ENCODE measurements around the gene SLC8B1. TPM values are rescaled to one million over a fixed set of nuclear protein-coding genes. Genes with fewer than 3 reads are reported as not detected.

The SLC8B1 gene
- total RNA-seq, 1 experiment from 2014 or later: 30.9 TPM

- DNase-seq (ENCODE audit: low read depth, low spot score) (no peak), ATAC-seq (no peak)
- no TSS peak for BruUV-seq (replicated peaks)
- Histone ChIP-seq H3K79me2 (ENCODE audit: insufficient read depth, low read length) (no peaks in the 10 kb centered on the region), H4K20me1 (ENCODE audit: insufficient read depth) (no peaks in the 10 kb centered on the region), H3K36me3 (ENCODE audit: control insufficient read depth in 1 of 2, insufficient read depth in 2 of 2, low read length in 2 of 2) (0 out of 4 replicates have a peak, but pooled peaks cover 0 to 3% of the 10 kb centered on the region in 2 experiments), H2AFZ (ENCODE audit: low read depth, low read length, poor library complexity, severe bottlenecking) (no peak overlapping the region), H3K4me2 (ENCODE audit: low read length) (no peak overlapping the region), H3K4me1 (ENCODE audit: control insufficient read depth in 1 of 2, insufficient read depth in 2 of 2, low read length in 2 of 2) (peaks cover 19 to 20% of the 10 kb centered on the region in 2 experiments), H3K9ac (ENCODE audit: low read length) (no peak overlapping the region), H3K27ac (ENCODE audit: low read depth, low read length) (no peak overlapping the region), H3K4me3 (replicated peaks in 1 of 2; ENCODE audit: low read depth in 1 of 2, low read length in 2 of 2) (no peak overlapping the region), H3K9me3 (ENCODE audit: control insufficient read depth in 1 of 2, insufficient read depth in 1 of 2, low read depth in 1 of 2, low read length in 2 of 2) (peaks cover 0 to 6% of the 10 kb centered on the region in 2 experiments; a peak in 1 of 4 replicates), H3K9me2 (ENCODE audit: insufficient read depth) (no peaks in the 10 kb centered on the region), H3K27me3 (ENCODE audit: insufficient read depth, low read length) (no peaks in the 10 kb centered on the region)
- RAD21 ChIA-PET (ENCODE audit: low non-redundant PET in 1 of 2, low total read pairs in 2 of 2, uncharacterized antibody in 2 of 2, unreplicated experiment in 2 of 2): no interaction called here
- CTCF ChIA-PET: no interaction called here
- POLR2A ChIA-PET: no interaction called here
- no peak for TF ChIP-seq ZBTB33 (IDR thresholded peaks at IDR 0.05; ENCODE audit: extremely low read depth, insufficient replicate concordance, low read length)
- no peak for TF ChIP-seq SRF (IDR thresholded peaks at IDR 0.05; ENCODE audit: low read depth)
- TF ChIP-seq, protein P1, sequence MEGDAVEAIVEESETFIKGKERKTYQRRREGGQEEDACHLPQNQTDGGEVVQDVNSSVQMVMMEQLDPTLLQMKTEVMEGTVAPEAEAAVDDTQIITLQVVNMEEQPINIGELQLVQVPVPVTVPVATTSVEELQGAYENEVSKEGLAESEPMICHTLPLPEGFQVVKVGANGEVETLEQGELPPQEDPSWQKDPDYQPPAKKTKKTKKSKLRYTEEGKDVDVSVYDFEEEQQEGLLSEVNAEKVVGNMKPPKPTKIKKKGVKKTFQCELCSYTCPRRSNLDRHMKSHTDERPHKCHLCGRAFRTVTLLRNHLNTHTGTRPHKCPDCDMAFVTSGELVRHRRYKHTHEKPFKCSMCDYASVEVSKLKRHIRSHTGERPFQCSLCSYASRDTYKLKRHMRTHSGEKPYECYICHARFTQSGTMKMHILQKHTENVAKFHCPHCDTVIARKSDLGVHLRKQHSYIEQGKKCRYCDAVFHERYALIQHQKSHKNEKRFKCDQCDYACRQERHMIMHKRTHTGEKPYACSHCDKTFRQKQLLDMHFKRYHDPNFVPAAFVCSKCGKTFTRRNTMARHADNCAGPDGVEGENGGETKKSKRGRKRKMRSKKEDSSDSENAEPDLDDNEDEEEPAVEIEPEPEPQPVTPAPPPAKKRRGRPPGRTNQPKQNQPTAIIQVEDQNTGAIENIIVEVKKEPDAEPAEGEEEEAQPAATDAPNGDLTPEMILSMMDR (IDR thresholded peaks at IDR 0.05 in 2 of 3, conservative IDR thresholded peaks at IDR 0.05 in 1 of 3; ENCODE audit: borderline replicate concordance in 1 of 3, insufficient read depth in 1 of 3, low read depth in 2 of 3, low read length in 2 of 3): no peak
- TF ChIP-seq SIN3A (IDR thresholded peaks at IDR 0.05; ENCODE audit: low read depth): no peak
- TF ChIP-seq RAD21 (IDR thresholded peaks at IDR 0.05; ENCODE audit: low read depth): no peak
- TF ChIP-seq, protein P2, sequence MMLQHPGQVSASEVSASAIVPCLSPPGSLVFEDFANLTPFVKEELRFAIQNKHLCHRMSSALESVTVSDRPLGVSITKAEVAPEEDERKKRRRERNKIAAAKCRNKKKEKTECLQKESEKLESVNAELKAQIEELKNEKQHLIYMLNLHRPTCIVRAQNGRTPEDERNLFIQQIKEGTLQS (IDR thresholded peaks at IDR 0.05): no peak
- TF ChIP-seq YY1 (IDR thresholded peaks at IDR 0.05; ENCODE audit: extremely low read depth, insufficient replicate concordance, low read depth, low read length): no peak
- TF ChIP-seq TCF7L2 (IDR thresholded peaks at IDR 0.05; ENCODE audit: borderline replicate concordance, extremely low read depth, insufficient read depth, insufficient read length): no peak
- intact Hi-C loops (cut with micrococcal nuclease): no loop called here
Observed at GRCh38 chr12:113250045-113250444, 84.9 kb downstream of the SLC8B1 start.
